ENCODE results near the gene KNSTRN. TPM values are rescaled to one million over a fixed set of nuclear protein-coding genes. Genes with fewer than 3 reads are reported as not detected.

KNSTRN gene
- total RNA-seq, 2 donors from 2014 or later = 12.9 to 19.8 TPM

- Histone ChIP-seq H3K27me3 (replicated peaks; ENCODE audit: insufficient read depth) (no peaks in the 10 kb centered on the region), H3K36me3 (peaks cover 0 to 22% of the 10 kb centered on the region in 2 donors), H3K4me3 (no peak overlapping the region), H3K9me3 (no peaks in the 10 kb centered on the region), H3K27ac (peak overlapping the region in 1 of 2 donors; percentile 5), H3K4me1 (replicated peaks) (peaks cover 4% of the 10 kb centered on the region)
- peak; percentile 15 for DNase-seq (ENCODE audit: low spot score)
- WGBS = 63% methylated on average over 3 of the region's 3 CpGs
- intact Hi-C loops (cut with DNase I) = loop anchor here (5.0 kb wide), 1 partner anchor 67 kb away; the partner anchor contains the start of gene CCDC9B
- peak; percentile 38 for TF ChIP-seq POLR2AphosphoS5 (IDR thresholded peaks at IDR 0.05)
- TF ChIP-seq POLR2A (IDR thresholded peaks at IDR 0.05) = no peak
- TF ChIP-seq CTCF (IDR thresholded peaks at IDR 0.05) = peak in 1 of 4 experiments; percentile 34
Measured at GRCh38 chr15:40409366-40409765, 26.8 kb downstream of the KNSTRN start.

DNA sequence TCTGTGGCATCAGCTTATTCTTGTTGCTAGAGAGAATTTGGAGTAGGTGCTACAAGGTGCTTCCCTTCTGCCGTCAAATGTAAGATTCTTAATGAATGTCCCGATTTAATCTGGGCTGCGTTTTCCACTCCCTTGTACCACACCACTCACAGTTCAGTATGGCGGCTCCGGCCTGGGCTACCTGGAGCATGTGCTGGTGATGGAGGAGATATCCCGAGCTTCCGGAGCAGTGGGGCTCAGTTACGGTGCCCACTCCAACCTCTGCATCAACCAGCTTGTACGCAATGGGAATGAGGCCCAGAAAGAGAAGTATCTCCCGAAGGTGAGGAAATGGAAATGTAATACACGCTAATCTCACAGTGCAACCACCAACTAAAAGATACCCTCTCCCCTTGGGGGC lies 28.0 kb downstream of the KNSTRN start:
- Histone ChIP-seq H3K27me3 (replicated peaks; ENCODE audit: insufficient read depth) (no peaks in the 10 kb centered on the region), H3K4me1 (replicated peaks) (peaks cover 4% of the 10 kb centered on the region), H3K9me3 (no peaks in the 10 kb centered on the region), H3K36me3 (peaks cover 4 to 33% of the 10 kb centered on the region in 2 donors), H3K27ac (no peak overlapping the region), H3K4me3 (no peak overlapping the region)
- intact Hi-C loops (cut with DNase I) = no loop called here
- no peak for DNase-seq (ENCODE audit: low spot score)
- TF ChIP-seq POLR2AphosphoS5 (IDR thresholded peaks at IDR 0.05) = no peak
- no peak for TF ChIP-seq CTCF (IDR thresholded peaks at IDR 0.05)
- TF ChIP-seq POLR2A (IDR thresholded peaks at IDR 0.05) = no peak
- 88% methylated on average over 11 of the region's 11 CpGs for WGBS

DNA sequence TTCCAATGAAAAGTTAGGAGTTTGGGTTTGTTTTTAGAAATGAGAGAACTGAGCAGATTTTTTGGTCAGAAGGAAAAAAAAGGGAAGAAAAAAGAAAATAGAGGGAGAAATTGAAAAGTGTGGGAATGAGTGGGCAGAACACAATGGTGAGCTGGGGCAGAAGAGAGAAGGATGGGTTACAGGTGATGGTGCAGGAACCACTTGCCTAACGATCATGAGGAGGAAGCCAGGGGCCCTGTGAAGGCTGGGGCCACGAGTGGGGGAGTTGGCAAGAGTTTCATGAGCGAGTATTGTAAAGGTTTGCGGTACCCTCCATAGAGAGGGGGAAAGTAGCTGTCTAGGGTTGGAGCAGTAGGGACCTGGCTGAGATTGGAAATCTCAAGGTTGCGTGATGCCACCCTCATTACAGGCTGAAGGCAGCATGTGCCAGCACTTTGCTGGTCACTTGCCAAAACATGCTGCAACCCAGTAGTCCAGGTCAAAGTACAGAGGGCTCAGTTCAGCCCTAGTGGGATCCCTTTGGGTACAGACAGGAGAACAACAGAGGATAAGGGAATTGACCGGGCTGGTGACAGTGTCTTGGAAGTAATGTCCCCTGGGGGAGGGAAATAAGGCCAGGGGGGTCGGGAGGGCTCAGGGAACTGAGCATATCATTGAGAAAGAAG lies 29.7 kb downstream of the KNSTRN start:
- H3K9me3 ChIP-seq = no peaks in the 10 kb centered on the region
- H3K27me3 ChIP-seq (replicated peaks; ENCODE audit: insufficient read depth) = no peaks in the 10 kb centered on the region
- intact Hi-C loops (cut with DNase I) = no loop called here
- H3K36me3 ChIP-seq = peaks cover 6 to 39% of the 10 kb centered on the region in 2 donors
- H3K4me3 ChIP-seq = no peak overlapping the region
- DNase-seq (ENCODE audit: low spot score) = no peak
- WGBS = 73% methylated on average over 7 of the region's 7 CpGs
- H3K4me1 ChIP-seq (replicated peaks) = peaks cover 4% of the 10 kb centered on the region
- no peak overlapping the region for H3K27ac ChIP-seq
- TF ChIP-seq POLR2AphosphoS5 (IDR thresholded peaks at IDR 0.05) (no peak), CTCF (IDR thresholded peaks at IDR 0.05) (no peak), POLR2A (IDR thresholded peaks at IDR 0.05) (no peak)

GRCh38 chr15:40413036-40413435 lies 30.5 kb downstream of the KNSTRN start:
- Histone ChIP-seq H3K4me1 (replicated peaks) (no peaks in the 10 kb centered on the region), H3K36me3 (peaks cover 6 to 41% of the 10 kb centered on the region in 2 donors), H3K4me3 (no peak overlapping the region), H3K9me3 (no peaks in the 10 kb centered on the region), H3K27ac (no peak overlapping the region), H3K27me3 (replicated peaks; ENCODE audit: insufficient read depth) (no peaks in the 10 kb centered on the region)
- WGBS = 92% methylated on average over 9 of the region's 9 CpGs
- DNase-seq (ENCODE audit: low spot score) = no peak
- no peak for TF ChIP-seq CTCF (IDR thresholded peaks at IDR 0.05)
- no peak for TF ChIP-seq POLR2AphosphoS5 (IDR thresholded peaks at IDR 0.05)
- no peak for TF ChIP-seq POLR2A (IDR thresholded peaks at IDR 0.05)
- intact Hi-C loops (cut with DNase I) = no loop called here

DNA sequence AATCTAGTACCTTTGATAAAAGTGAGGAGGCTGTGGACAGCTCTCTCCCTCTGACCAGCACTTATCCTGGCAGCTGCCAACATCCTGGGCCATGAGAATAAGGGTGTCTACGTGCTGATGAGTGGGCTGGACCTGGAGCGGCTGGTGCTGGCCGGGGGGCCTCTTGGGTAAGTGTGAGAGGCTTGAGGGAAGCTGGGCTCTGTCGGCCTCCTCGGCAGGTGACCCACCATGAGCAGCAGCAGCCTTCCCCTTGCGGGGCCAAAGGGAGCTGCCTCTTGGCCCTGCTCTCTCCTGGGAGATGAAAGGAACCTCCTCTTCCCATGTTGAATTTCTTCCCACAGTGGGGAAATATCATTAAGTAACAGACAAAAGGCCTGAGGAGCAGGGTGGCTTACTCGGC lies 32.3 kb downstream of the KNSTRN start:
- no peaks in the 10 kb centered on the region for H3K9me3 ChIP-seq
- no peaks in the 10 kb centered on the region for H3K4me1 ChIP-seq (replicated peaks)
- no peak overlapping the region for H3K27ac ChIP-seq
- intact Hi-C loops (cut with DNase I) = no loop called here
- 88% methylated on average over 7 of the region's 7 CpGs for WGBS
- peaks cover 6 to 46% of the 10 kb centered on the region in 2 donors for H3K36me3 ChIP-seq
- no peak overlapping the region for H3K4me3 ChIP-seq
- no peak for DNase-seq (ENCODE audit: low spot score)
- no peak for TF ChIP-seq POLR2AphosphoS5 (IDR thresholded peaks at IDR 0.05)
- no peaks in the 10 kb centered on the region for H3K27me3 ChIP-seq (replicated peaks; ENCODE audit: insufficient read depth)
